Omental fat pad (tissue), 4 donors: ENCODE results near the gene KCNMB2. TPM values are rescaled to one million over a fixed set of nuclear protein-coding genes. Genes with fewer than 3 reads are reported as not detected.

ENCODE experiments used
- ATAC-seq: fragments of 150-250 bp; one replicate; pipeline ENCODE4 v1.9.1; 2016; ENCODE audit warnings: mild to moderate bottlenecking, moderate library complexity; ENCODE audit not compliant: low FRiP score
- DNase-seq: peaks from one replicate; pipeline ENCODE4 v3.0.0-alpha.2; 2019; ENCODE audit warnings: low spot score
- CTCF ChIP-seq, 3 donors: fragments of 450-650 bp; IDR thresholded peaks; one replicate each; pipeline ENCODE4 v1.5.1; 2016 to 2017; ENCODE audit warnings: antibody characterized with exemption in 3 of 3, mild to moderate bottlenecking in 3 of 3, moderate library complexity in 2 of 3
- total RNA-seq, 4 donors: library from RNA; depleted of rRNA; stranded (reverse); fragments of >200 nt; gene quantifications; one replicate each; pipeline ENCODE4 v1.1.0, GENCODE V29; 2016

Gene KCNMB2
- total RNA-seq, 4 donors from 2014 or later, result 0.24 to 0.65 TPM; not detected in 2

- no peak for ATAC-seq
- no peak for TF ChIP-seq CTCF (IDR thresholded peaks at IDR 0.05)
- no peak for DNase-seq
Observed at GRCh38 chr3:178520451-178520850, 15.8 kb upstream of the KCNMB2 start.

GRCh38 chr3:178522200-178523052 lies 13.8 kb upstream of the KCNMB2 start:
- DNase-seq (no peak), ATAC-seq (no peak)
- no peak for TF ChIP-seq CTCF (IDR thresholded peaks at IDR 0.05)

- ATAC-seq (no peak), DNase-seq (no peak)
- TF ChIP-seq CTCF (IDR thresholded peaks at IDR 0.05), result no peak
Observed at GRCh38 chr3:178525251-178525650, 11.0 kb upstream of the KCNMB2 start.

- no peak for ATAC-seq
- TF ChIP-seq CTCF (IDR thresholded peaks at IDR 0.05), result no peak
- no peak for DNase-seq
Observed at GRCh38 chr3:178526291-178526690, 9.9 kb upstream of the KCNMB2 start.

- ATAC-seq (no peak), DNase-seq (no peak)
- no peak for TF ChIP-seq CTCF (IDR thresholded peaks at IDR 0.05)
Observed at GRCh38 chr3:178527981-178528380, 8.3 kb upstream of the KCNMB2 start.

- TF ChIP-seq CTCF (IDR thresholded peaks at IDR 0.05), result no peak
- ATAC-seq (no peak), DNase-seq (no peak)
Observed at GRCh38 chr3:178529606-178530225, 6.5 kb upstream of the KCNMB2 start.

GRCh38 chr3:178532476-178532875 lies 3.8 kb upstream of the KCNMB2 start:
- no peak for ATAC-seq
- no peak for DNase-seq
- no peak for TF ChIP-seq CTCF (IDR thresholded peaks at IDR 0.05)
